Stimulated activated naive CD4-positive, alpha-beta T cell treated with Interleukin-2 at 50 U/mL for 16 hours (primary cell): ENCODE measurements around the gene VAMP8.

ENCODE experiments used
- DNase-seq: peaks from one replicate; lab custom pipeline; 2025; lab: John Stamatoyannopoulos, UW

Gene VAMP8

DNA sequence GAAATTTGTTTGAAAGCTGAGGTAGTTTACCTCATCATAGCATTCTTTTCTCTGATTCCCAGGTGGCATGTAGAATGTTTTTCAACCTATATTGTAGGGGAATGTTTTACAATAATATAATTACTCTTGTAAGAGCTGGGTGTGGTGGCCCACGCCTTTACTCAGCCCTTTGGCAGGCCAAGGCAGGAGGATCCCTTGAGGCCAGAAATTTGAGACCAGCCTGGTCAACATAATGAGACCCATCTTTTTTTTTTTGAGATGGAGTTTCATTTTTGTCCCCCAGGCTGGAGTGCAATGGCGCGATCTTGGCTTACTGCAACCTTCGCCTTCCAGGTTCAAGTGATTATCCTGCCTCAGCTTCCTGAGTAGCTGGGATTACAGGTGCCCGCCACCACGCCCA lies 42.2 kb downstream of the VAMP8 start:
- DNase-seq = no peak

DNA sequence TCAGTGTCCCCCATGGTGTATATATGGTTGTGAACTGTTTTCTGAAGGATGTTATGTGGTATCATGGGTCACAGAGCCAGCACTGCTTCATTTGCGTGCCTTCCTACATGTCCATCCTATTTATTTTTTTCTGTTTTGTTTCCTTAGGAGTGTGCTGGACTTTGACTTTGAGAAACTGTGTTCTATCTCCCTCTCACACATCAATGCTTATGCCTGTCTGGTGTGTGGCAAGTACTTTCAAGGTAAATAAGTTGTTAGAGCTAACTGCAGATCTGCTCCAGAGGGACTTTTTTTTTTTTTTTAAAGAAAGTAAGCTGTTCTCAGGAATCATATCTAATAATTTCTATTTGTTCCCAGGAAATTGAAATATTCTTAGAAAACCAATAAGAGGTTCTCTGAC lies 44.0 kb downstream of the VAMP8 start:
- DNase-seq = no peak

DNA sequence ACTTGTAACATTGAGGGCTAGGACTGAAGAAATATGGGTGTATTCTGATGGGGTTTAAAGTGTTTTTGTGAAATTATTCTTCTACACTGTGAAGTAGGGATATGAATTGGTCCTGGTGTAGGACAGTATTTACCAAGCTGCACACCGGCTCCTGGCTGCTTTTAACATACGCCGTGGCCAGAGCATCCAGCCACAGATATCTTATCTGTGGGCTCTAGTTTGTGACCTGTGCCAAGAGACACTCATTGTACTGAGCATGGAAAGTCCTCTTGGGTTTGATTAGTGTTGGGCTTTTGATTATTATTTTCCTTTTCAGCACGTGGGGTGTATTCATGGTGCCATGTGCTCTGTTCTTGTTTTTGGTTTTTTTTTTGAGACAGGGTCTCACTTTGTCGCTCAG lies 46.6 kb downstream of the VAMP8 start:
- no peak for DNase-seq

DNA sequence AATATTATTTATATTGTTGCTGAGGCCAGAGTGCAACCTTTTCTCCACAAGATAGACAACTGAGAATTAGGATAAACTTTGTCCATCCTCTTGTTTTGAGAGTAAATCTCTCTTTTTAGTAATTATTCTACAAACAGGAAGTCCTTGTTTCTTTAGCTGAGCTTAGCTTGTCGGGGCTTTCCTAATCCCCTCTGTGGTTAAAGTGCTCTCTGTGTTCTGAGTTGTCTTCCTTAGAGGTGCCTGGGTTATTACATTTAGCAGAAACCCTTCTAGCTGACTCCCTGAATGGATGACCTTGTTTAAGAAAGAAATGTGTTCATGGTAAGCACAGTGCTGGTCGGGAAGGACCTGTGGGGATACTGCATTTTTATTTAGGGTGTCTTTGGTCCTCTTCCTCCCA lies 51.3 kb downstream of the VAMP8 start:
- DNase-seq = no peak

DNA sequence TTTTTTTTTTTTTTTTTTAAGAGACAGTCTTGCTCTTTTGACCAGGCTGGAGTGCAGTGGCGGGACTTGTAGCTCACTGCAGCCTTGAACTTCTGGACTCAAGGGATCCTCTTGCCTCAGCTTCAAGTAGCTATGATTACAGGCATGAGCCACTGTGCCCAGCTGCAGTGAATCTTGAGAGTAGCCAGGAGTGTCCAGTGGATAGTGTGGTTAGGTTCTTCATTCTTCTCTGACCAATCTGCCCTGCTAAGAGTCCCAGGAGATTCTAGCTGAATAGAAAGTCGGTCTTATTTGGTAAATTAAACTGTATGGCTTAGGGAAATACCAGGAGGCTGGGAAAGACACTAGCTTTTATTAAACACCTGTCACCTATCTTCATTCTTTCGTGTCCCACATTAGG lies 53.9 kb downstream of the VAMP8 start:
- no peak for DNase-seq
